Left lobe of liver (tissue), 2 donors: ENCODE results near the gene RAPGEF1. TPM values are rescaled to one million over a fixed set of nuclear protein-coding genes. Genes with fewer than 3 reads are reported as not detected.
A peak's percentile ranks its signal among the peaks of the same experiment; 100 is the strongest.
"Not testable (repeated sequence)": the region's sequence is repeated elsewhere in the genome, so short reads cannot be mapped to it uniquely, and the experiment has no call there.

ENCODE experiments used
- ATAC-seq: fragments of 200-7000 bp; cut with Tn5 transposase; one replicate; pipeline ENCODE4 v1.9.1; 2020; ENCODE audit warnings: mild to moderate bottlenecking, moderate library complexity
- DNase-seq: peaks from one replicate; pipeline ENCODE4 v3.0.0-alpha.2; 2020; ENCODE audit warnings: low spot score
- total RNA-seq: library from RNA; stranded (reverse); gene quantifications from one replicate; pipeline ENCODE4 v1.2.1, GENCODE V29; 2021
- donor health status: DM: no; HTN: no; CAD: no; lungs with moderate emphysema.
- donor health status: DM: no; HTN: yes; CAD: no.

Gene RAPGEF1
- total RNA-seq, 1 donor from 2014 or later = 36.9 TPM

- ATAC-seq = no peak
These were observed 81.3 kb downstream of the RAPGEF1 start for GRCh38 chr9:131658377-131659129.

DNA sequence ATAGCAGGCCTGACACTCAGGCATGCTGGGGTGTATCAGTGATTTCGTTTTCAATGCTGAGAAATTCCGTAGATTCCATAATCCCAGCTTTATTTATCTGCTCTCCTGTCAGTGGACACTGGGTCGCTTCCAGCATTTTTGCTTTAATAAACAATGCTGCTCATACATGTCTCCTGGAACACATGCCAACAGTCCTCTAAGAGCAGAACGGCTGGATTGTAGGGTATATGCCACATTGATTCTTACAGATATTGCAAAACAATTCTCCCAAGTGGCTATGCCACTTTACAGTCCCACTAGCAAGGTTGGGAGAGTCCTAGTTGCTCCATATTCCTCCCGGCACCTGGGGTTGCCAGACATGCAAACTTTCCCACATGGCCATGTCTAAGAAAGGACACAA, 81.9 kb downstream of the RAPGEF1 start:
- no peak for ATAC-seq

More at GRCh38 chr9:131658377-131659129, 81.3 kb downstream of the RAPGEF1 start:
- no peak for DNase-seq

GRCh38 chr9:131657456-131657855, 82.4 kb downstream of the RAPGEF1 start:
- no peak for DNase-seq

More for the DNA sequence above, 81.9 kb downstream of the RAPGEF1 start:
- no peak for DNase-seq

DNA sequence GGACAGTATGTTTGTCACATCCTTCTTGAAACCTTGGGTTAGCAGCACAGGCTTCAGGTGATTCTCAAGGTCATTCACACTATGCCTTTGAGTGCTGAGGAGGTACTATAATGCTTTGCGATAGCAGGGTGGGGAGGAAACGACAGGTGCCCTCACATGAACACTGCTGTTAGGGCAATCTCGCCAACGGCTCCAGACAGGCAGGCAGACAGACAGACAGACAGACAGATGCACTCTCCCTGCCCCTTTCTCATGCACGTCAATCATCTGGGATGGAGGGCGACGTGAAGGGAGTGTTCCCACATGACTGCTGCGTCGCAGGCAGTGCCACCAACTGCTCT, 82.9 kb downstream of the RAPGEF1 start:
- DNase-seq (no peak), ATAC-seq (no peak)

More at GRCh38 chr9:131657456-131657855, 82.4 kb downstream of the RAPGEF1 start:
- no peak for ATAC-seq

GRCh38 chr9:131656356-131657036, 83.4 kb downstream of the RAPGEF1 start:
- DNase-seq (peak; percentile 63), ATAC-seq (peak; percentile 18)

DNA sequence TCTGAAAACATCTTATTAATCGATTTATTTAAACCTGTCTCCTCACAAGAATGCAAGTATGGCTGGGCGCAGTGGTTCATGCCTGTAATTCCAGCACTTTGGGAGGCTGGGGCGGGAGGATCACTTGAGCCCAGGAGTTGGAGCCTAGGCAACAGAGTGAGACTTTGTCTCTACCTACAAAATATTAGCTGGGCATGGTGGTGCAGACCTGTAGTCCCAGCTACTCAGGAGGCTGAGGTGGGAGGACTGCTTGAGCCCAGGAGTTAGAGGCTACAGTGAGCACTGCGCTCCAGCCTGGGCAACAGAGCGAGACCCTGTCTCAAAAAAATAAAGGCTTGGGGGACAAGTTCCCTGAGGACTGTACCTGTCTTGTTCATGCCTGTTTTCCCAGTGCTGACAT, 85.5 kb downstream of the RAPGEF1 start:
- DNase-seq, ATAC-seq: not testable (repeated sequence)

DNA sequence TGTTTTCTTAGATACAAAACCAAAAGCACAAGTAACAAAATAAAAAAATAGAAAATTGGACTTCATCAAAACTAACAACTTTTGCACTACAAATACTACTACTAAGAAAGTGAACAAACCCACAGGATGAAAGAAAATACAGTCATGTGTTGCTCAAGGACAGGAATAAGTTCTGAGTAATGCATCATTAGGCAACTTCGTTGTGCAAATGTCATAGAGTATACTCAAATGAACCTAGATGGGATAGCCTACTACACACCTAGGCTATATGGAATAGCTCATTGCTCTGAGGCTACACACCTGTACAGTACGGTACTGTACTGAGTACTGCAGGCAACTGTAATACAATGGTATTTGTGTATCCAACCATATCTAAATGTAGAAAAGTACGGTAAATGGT, 88.3 kb downstream of the RAPGEF1 start:
- DNase-seq (no peak), ATAC-seq (no peak)

GRCh38 chr9:131651160-131651559, 88.7 kb downstream of the RAPGEF1 start:
- DNase-seq = no peak
- ATAC-seq = no peak

GRCh38 chr9:131650254-131650653, 89.6 kb downstream of the RAPGEF1 start:
- peak; percentile 61 for ATAC-seq
- DNase-seq = no peak

- DNase-seq (no peak), ATAC-seq (no peak)
These were observed 90.2 kb downstream of the RAPGEF1 start for GRCh38 chr9:131649646-131650045.

- DNase-seq (no peak), ATAC-seq (no peak)
These were observed 94.6 kb downstream of the RAPGEF1 start for GRCh38 chr9:131645078-131645776.

DNA sequence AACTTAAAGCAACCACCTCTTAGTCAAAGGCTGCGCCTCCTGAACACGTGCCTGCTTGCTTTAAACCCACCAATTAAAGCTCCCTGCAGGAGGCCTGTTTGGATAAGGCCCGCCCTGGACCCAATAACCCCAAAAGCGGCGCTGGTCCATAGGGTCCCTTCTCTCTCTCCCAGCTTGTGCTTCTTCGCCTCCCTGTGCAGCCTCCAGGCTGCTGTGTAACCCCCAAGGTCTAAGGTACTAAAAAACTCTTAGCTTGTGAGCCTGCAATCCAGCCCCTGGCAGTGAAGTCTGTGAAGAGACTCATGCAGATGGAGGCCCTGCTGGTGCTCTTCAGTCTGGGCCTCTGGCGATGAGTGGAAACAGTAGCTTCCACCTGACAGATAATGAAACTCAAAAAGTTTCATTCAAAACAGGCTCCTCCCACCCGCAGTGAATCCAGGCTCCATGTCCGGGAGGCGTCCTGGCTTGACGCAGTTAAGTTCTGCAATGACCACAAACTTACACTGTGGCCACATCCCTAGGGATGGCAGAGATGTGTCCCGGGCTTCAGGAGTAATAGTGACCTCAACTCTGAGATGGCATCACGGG, 97.3 kb downstream of the RAPGEF1 start:
- DNase-seq = no peak
- ATAC-seq = no peak

DNA sequence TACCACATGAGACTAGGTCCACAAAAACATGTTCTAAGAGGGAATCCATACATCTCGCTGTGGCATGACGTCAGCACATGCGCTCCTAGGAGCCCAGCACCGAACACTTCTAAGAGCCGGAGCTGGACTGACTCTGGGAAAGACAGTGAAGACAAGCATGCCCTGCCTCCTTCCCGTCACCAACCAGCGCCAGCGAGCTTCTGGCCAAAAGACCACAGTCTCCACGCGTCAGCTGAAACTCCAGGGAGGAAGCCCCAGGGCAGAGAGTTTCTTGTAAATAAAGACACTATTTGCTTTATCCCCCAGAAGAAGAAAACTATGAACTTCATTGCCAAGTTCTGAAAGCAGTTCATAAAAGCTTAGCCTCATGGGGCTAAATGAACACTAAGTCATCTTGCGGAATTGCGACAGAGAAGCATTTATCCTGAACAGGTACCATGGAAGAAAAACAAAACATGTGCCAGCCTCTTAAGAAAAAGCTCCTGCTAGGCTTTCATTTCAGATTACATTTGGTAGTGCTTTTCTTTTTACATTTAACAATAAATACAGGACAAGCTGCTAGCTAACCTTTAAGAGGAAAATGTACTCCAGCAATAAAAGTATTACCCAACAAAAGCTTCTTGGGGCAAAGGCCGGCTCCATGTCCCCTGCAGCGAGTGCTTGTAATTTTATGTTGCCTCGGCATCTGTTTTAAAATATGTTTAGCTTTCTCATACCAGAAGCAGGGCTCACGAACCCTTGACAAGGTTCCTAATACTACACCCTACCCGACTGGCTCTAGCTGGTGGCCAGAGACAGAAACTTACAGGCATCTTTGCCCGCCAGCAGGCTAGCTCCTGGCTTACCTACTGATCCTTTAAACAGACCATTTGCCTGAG, 98.0 kb downstream of the RAPGEF1 start:
- DNase-seq (no peak), ATAC-seq (no peak)

GRCh38 chr9:131640438-131641137, 99.3 kb downstream of the RAPGEF1 start:
- ATAC-seq (no peak), DNase-seq (no peak)

GRCh38 chr9:131639769-131640437, 100.0 kb downstream of the RAPGEF1 start:
- no peak for ATAC-seq

GRCh38 chr9:131636593-131636992, 103.3 kb downstream of the RAPGEF1 start:
- ATAC-seq (no peak), DNase-seq (no peak)

More at GRCh38 chr9:131639769-131640437, 100.0 kb downstream of the RAPGEF1 start:
- no peak for DNase-seq

DNA sequence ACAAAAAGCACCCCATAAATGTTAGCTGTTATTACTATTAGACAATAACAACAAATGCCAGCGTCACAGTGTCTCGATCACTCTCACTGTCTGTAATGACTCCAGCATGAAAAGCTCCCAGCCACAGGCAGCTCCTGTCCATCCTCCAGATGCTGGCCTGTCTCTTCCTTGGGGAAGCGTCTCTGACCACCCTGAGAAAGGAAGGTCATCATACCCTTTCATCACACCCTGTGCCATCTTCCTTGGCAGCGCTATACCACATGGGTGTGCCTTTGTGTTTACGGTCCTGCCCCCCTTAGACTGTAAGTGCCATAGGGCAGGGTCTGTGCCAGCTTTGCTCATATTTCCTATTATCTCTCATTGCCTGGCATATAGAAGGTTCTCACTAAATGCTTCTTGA, 104.0 kb downstream of the RAPGEF1 start:
- ATAC-seq (peak; percentile 26), DNase-seq (no peak)

- no peak for DNase-seq
- peak; percentile 82 for ATAC-seq
These were observed 104.6 kb downstream of the RAPGEF1 start for GRCh38 chr9:131635285-131635684.

DNA sequence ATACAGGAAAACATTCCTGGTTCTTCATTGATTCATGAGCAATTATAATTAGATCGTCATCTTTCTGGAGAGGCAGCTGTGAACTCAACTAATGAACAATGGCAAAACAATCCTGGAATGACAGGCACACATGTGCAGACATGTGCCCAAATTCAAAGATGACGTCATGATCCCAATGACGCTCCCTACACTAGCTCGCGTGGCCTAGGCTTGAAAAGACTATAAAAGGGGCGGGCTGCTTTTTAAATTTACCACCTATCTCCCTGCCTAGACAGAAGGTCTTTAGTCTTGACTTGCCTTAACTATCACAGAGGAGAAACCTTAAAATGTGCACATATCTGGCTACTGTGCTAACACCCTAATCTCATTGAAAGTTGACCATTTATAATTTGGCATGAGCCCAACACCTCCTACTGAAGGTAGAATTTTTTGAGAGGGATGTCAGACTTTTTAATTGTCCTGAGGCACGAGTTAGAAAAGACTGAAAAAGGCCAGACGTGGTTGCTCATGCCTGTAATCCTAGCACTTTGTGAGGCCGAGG, 106.3 kb downstream of the RAPGEF1 start:
- ATAC-seq = no peak
- no peak for DNase-seq
